NOMO-1 (cell line): ENCODE results near the gene IL9R.
"Not testable (repeated sequence)": the region's sequence is repeated elsewhere in the genome, so short reads cannot be mapped to it uniquely, and the experiment has no call there.

Experiments
- DNase-seq, 2 experiments: peaks; one replicate each; lab custom pipeline; 2025; ENCODE audit not compliant: unreplicated experiment in 2 of 2; lab: John Stamatoyannopoulos, UW

Gene IL9R, protein sequence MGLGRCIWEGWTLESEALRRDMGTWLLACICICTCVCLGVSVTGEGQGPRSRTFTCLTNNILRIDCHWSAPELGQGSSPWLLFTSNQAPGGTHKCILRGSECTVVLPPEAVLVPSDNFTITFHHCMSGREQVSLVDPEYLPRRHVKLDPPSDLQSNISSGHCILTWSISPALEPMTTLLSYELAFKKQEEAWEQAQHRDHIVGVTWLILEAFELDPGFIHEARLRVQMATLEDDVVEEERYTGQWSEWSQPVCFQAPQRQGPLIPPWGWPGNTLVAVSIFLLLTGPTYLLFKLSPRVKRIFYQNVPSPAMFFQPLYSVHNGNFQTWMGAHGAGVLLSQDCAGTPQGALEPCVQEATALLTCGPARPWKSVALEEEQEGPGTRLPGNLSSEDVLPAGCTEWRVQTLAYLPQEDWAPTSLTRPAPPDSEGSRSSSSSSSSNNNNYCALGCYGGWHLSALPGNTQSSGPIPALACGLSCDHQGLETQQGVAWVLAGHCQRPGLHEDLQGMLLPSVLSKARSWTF

GRCh38 chrX:155997436-155997835 is at the start of gene IL9R:
Gene IL9R (plus strand): TSS chrX:155997696. CDS start chrX:155997760, 64 bp downstream.
- DNase-seq: no peak

GRCh38 chrX:155949098-155949497 is 48.4 kb upstream of the IL9R start:
- no peak for DNase-seq

DNA sequence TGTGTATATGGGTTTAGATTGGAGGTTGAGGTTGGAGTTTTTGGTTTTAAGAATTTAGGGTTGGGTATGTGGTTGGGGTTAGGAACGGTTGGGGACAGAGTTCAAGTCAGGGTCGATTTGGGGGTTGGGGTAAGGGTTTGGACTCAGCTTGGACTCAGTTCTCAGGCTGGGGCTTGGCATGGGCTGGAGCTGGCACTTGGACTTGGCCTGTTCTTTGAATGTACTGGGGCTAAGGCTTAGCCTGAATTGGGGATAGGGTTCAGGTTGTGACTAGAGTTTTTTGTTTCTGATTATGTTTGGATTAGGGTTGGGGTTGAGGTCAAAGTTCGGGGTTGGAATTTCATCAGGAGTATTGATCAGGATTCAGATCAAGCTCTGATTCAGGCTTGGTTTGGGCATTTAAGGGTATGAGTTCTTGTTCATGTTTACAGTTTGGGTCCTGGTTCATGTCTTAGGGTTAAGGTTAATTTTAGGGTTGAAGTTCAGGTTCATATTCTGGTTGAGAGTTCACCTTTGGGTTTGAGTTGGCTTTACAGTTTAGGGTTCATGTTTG is 46.2 kb upstream of the IL9R start:
- DNase-seq: no peak

DNA sequence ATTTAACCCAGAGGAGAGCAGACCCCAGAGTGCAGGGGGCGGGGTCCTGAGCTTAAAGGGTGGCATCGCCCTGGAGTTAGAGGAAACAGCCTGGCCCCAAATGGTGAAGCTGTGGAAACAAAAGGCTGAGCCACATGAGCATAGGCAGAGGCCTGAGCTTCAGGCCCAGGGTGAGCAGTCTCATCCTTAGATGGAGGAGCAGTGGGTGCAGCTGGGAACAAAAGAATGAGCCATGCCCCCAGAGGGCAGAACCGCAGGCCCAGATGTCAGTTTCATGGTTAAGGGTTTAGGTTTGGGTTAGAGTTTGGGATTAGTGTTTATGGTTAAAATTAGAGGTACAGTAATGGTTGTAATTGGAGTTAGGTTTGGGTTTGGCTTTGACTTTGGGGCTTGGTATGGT is 44.4 kb upstream of the IL9R start:
- no peak for DNase-seq

DNA sequence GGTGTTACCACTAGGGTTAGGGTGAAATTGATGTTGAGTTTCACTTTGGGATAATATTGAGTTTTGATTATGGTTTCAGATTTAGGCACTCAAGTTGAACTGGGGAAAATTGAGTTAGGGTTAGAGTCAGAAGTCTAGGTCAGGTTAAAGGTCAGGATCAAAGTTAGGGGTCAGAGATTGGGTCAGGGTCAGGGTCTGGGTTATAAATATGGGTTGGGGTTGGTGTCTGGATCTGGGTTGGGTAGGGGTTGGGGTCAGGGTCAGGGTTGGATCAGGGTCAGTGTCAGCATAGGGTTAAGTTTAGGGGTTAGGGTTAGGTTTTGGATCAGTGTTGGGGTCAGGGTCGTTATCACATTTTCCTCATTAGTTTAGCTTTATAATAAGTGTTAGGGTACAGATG is 42.7 kb upstream of the IL9R start:
- DNase-seq: no peak

DNA sequence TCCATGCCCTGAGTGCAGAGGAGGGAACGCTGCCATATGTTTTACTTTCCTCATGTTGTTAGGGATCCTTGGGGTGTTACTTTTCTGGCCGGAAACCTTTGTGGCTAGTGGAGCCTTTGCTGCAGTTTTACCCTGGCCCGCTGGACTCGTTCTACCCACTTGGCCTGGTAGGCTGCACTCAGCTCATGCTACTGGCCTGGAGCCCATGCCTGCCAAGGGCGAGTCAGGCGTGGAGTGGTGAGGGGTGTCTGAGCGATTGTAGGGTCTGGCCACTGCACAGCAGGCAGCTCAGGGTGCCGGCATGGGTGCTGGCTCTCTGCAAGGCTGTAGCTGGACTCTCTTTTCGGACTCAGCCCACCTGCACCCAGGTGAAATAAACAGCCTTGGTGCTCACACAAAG is 41.4 kb upstream of the IL9R start:
- no peak for DNase-seq

DNA sequence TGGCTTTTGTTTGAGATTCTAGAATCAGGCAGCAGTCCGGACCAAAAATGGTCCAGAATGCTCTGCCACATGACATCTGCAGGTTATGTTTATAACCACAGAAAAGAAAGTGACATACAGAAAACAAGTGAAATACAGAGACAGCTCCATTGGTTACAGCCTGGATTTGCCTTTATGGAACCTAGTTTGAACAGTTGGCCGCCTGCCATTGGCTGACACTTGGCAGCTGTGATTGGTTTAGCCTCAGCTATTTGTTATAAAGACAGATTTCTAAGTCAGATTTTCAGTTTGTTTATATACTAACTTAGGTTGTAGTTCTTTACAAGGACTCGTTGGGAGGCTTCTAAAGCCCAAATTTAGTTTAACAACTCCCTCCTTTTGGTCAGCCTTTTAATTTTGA is 40.8 kb upstream of the IL9R start:
- no peak for DNase-seq

- DNase-seq: no peak
Measured at GRCh38 chrX:155957843-155958242, 39.7 kb upstream of the IL9R start.

GRCh38 chrX:155959018-155959587 is 38.4 kb upstream of the IL9R start:
- no peak for DNase-seq

GRCh38 chrX:155962906-155963305 is 34.6 kb upstream of the IL9R start:
- no peak for DNase-seq

DNA sequence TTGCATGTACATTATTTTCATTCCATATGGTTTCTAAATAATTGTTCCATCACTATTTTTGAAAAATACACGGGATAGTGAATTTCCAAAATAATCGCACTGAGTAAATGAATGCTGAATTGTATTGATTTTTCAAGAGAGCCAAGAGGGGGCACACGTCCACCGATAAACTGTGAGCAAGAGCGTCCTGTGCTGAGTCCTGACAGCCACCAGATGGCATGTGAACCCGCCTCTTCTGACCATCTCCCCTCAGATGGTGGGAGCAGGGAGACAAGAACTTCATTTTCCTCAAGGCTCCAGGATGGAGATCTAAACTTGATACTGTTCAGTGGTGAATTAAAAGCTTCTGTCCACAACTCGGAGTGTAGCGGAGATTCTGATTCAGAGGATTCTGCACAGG is 30.6 kb upstream of the IL9R start:
- peak in 1 of 2 experiments; percentile 23 for DNase-seq

- DNase-seq: no peak
Measured at GRCh38 chrX:155967653-155968325, 29.7 kb upstream of the IL9R start.

DNA sequence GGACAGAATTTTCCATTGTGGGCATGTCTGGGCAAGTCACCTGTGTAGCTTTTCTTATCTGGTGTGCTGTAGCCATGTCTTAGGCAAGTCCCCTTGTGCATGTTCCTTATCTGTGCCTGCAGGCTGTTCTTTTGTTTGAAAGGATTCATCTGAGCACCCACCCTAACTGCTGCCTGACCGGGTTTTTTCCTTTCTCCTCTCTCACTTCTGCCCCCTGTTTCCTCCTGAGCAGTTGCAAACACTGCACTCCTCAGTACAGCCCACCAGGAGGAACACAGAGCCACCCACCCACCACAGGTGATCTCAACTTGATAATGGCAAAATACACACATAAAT is 29.2 kb upstream of the IL9R start:
- no peak for DNase-seq

- no peak for DNase-seq
Measured at GRCh38 chrX:155968791-155969190, 28.7 kb upstream of the IL9R start.

GRCh38 chrX:155971658-155972057 is 25.8 kb upstream of the IL9R start:
- DNase-seq: not testable (repeated sequence)

- not testable (repeated sequence) for DNase-seq
Measured at GRCh38 chrX:155972241-155972640, 25.3 kb upstream of the IL9R start.

DNA sequence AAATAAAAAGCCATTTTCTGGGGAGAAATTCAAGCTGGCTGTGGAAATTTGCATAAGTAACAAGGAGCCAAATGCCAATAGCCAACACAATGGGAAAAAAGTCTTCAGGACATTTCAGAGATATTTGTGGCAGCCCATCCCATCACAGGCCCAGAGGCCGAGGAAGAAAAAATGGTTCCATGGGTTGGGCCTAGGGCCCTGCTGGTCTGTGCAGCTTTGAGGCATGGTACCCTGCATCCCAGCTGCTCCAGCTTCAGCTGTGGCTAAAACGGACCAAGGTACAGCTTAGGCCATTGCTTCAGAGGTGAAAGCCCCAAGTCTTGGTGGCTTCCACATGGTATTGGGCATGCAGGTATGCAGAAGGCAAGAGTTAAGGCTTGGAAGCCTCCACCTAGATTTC is 14.2 kb upstream of the IL9R start:
- no peak for DNase-seq

- DNase-seq: no peak
Measured at GRCh38 chrX:155985208-155985607, 12.3 kb upstream of the IL9R start.

DNA sequence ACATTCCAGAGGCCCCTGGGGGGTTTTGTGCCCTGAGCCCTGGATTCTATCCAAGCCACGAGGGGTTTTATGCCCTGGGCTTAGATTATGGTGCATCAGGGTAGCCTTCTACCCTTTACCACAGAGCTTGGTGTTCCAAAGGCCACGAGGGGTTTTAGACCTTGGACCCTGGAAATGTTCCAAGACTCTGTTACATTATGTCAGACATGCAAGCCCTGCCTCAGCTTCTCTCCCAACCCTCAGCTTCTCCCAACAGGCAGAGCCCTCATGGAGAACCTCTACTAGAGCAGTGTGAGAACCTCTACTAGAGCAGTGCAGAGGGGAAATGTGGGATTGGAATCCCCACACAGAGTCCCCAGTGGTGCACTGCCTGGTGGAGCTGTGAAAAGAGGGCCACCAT is 10.5 kb upstream of the IL9R start:
- not testable (repeated sequence) for DNase-seq

DNA sequence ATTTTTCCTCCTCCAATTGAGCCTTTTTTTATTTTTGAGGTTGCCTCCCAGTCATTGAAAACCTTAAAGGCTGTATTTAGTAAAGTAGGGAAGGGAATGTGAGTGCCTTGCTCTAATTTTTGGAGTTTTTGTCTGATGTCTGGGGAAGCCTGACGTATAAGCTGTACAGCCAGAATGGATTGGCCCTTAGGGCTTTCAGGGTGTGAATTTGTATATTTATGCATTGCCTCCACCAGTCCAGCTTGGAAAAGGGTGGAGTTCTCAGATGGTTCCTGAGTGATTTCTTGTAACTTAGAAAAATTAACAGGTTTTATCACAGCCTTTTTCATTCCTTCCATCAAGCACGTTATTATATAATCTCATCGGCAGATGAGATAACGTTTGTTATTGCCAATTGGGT is 8.6 kb upstream of the IL9R start:
- DNase-seq: no peak

DNA sequence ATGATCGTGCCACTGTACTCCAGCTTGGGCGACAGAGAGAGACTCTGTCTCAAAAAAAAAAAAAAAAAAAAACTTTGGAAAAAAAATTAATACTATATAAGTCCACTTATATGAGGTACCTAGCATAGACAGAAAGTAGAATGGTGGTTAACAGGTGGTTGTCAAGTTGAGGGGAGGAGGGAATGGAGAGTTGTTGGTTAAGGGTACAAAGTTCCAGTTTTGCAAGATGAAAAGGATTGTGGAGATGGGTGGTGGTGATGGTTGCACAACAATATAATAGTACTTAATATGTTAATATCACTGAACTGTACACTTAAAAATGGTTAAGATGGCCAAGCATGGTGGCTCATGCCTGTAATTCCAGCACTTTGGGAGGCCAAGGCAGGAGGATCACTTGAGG is 4.1 kb upstream of the IL9R start:
- no peak for DNase-seq
